Keratinocyte (primary cell): ENCODE measurements around the gene ASMT.
"Not testable (repeated sequence)": the region's sequence is repeated elsewhere in the genome, so short reads cannot be mapped to it uniquely, and the experiment has no call there.

Experiments
- CTCF ChIP-seq, 3 experiments: IDR thresholded peaks in 1 of 3; conservative IDR thresholded peaks in 1 of 3; optimal IDR thresholded peaks in 1 of 3; 2 replicates in 2 of 3; 3 replicates in 1 of 3; pipeline versions ENCODE3 to v1.5.1; 2011; ENCODE audit warnings: low read length in 3 of 3, mild to moderate bottlenecking in 3 of 3, moderate library complexity in 2 of 3, control low read depth in 1 of 3, inconsistent platforms in 1 of 3; ENCODE audit not compliant: insufficient read depth in 2 of 3; ENCODE audit errors: extremely low read depth in 1 of 3
- EZH2 ChIP-seq: IDR thresholded peaks from one replicate; pipeline ENCODE4 v1.6.1; 2012; ENCODE audit warnings: inconsistent platforms, mild to moderate bottlenecking, low read length, moderate library complexity

DNA sequence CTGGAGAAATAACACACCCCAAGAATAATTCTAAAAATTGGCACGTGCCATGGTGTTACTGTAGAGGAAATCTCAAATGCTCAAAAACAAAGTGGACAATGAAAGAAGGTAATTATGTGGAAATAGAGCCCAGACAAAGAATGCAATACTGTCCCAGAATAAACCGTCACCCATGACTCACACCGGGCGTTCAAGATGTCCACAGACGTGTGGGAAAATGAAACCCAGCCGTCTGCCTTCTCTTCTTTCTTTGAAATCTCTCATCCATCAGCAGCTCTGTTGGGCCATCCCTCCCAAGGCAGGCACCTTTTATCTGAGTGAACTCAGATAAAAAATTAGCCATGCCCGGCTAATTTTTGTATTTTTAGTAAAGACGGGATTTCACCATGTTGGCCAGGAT, 70.0 kb downstream of the ASMT start:
- TF ChIP-seq CTCF (optimal IDR thresholded peaks at IDR 0.05 in 1 of 3, IDR thresholded peaks at IDR 0.05 in 1 of 3, conservative IDR thresholded peaks at IDR 0.05 in 1 of 3; ENCODE audit: extremely low read depth in 1 of 3, insufficient read depth in 2 of 3, low read length in 3 of 3); EZH2: not testable (repeated sequence)
